Activated T-cell treated with anti-CD3 and anti-CD28 coated beads, Interleukin-2, amount 50 U/mL, for 72 hours (primary cell): Measurements from ENCODE around the gene AGBL4. TPM values are rescaled to one million over a fixed set of nuclear protein-coding genes. Genes with fewer than 3 reads are reported as not detected.

ENCODE experiments used
- ATAC-seq, 2 donors: fragments of 150-1000 bp; cut with Tn5 transposase; replicated peaks in 1 of 2; 2 replicates each; pipeline ENCODE4 v1.10.0; 2021; ENCODE audit warnings: moderate library complexity in 2 of 2, mild to moderate bottlenecking in 1 of 2
- DNase-seq, 2 donors: peaks; one replicate each; pipeline ENCODE4 v3.0.0; 2021 to 2022; ENCODE audit warnings: mixed read lengths in 1 of 2
- H3K27ac Mint-ChIP-seq: one replicate; pipeline ENCODE4 v1.8.0; 2022; ENCODE audit warnings: mild to moderate bottlenecking, moderate library complexity, mixed read lengths
- H3K27me3 Mint-ChIP-seq: one replicate; pipeline ENCODE4 v1.8.0; 2022; ENCODE audit warnings: low read depth, mixed read lengths
- H3K36me3 Mint-ChIP-seq, 2 donors: one replicate each; pipeline ENCODE4 v1.8.0; 2022; ENCODE audit warnings: mixed read lengths in 2 of 2, mild to moderate bottlenecking in 1 of 2; ENCODE audit not compliant: insufficient read depth in 2 of 2
- H3K4me1 Mint-ChIP-seq: one replicate; pipeline ENCODE4 v1.8.0; 2022; ENCODE audit warnings: low read depth, mixed read lengths
- H3K4me3 Mint-ChIP-seq, 2 donors: one replicate each; pipeline ENCODE4 v1.8.0; 2022; ENCODE audit warnings: mild to moderate bottlenecking in 2 of 2, mixed read lengths in 2 of 2, moderate library complexity in 2 of 2
- H3K9me3 Mint-ChIP-seq, 2 donors: one replicate each; pipeline ENCODE4 v1.8.0; 2022; ENCODE audit warnings: mixed read lengths in 2 of 2
- total RNA-seq, 2 donors: library from RNA; stranded (reverse); gene quantifications; one replicate each; pipeline ENCODE4 v1.2.3, GENCODE V29; 2022

Gene AGBL4
- total RNA-seq, 2 donors from 2014 or later = not detected

GRCh38 chr1:48920851-48921250 lies 1102.9 kb downstream of the AGBL4 start:
- DNase-seq (no peak), ATAC-seq (no peak)
- Mint-ChIP-seq H3K9me3 (no peaks in the 10 kb centered on the region), H3K4me3 (no peak overlapping the region), H3K27me3 (no peaks in the 10 kb centered on the region), H3K36me3 (no peaks in the 10 kb centered on the region), H3K4me1 (no peaks in the 10 kb centered on the region), H3K27ac (no peak overlapping the region)

- H3K27me3 Mint-ChIP-seq = no peaks in the 10 kb centered on the region
- no peak overlapping the region for H3K27ac Mint-ChIP-seq
- ATAC-seq = no peak
- H3K9me3 Mint-ChIP-seq = no peaks in the 10 kb centered on the region
- H3K4me3 Mint-ChIP-seq = no peak overlapping the region
- no peaks in the 10 kb centered on the region for H3K4me1 Mint-ChIP-seq
- no peak for DNase-seq
- no peaks in the 10 kb centered on the region for H3K36me3 Mint-ChIP-seq
Measured at GRCh38 chr1:48917901-48918603, 1105.7 kb downstream of the AGBL4 start.

GRCh38 chr1:48917070-48917454 lies 1106.7 kb downstream of the AGBL4 start:
- no peaks in the 10 kb centered on the region for H3K36me3 Mint-ChIP-seq
- H3K4me3 Mint-ChIP-seq = no peak overlapping the region
- H3K4me1 Mint-ChIP-seq = no peaks in the 10 kb centered on the region
- no peak overlapping the region for H3K27ac Mint-ChIP-seq
- H3K9me3 Mint-ChIP-seq = no peaks in the 10 kb centered on the region
- no peaks in the 10 kb centered on the region for H3K27me3 Mint-ChIP-seq
- ATAC-seq (no peak), DNase-seq (no peak)

- H3K9me3 Mint-ChIP-seq = no peaks in the 10 kb centered on the region
- no peaks in the 10 kb centered on the region for H3K36me3 Mint-ChIP-seq
- H3K4me1 Mint-ChIP-seq = no peaks in the 10 kb centered on the region
- DNase-seq (no peak), ATAC-seq (no peak)
- H3K4me3 Mint-ChIP-seq = no peak overlapping the region
- H3K27me3 Mint-ChIP-seq = no peaks in the 10 kb centered on the region
- H3K27ac Mint-ChIP-seq = no peak overlapping the region
Measured at GRCh38 chr1:48916130-48917069, 1107.4 kb downstream of the AGBL4 start.

- Mint-ChIP-seq H3K4me1 (no peaks in the 10 kb centered on the region), H3K36me3 (no peaks in the 10 kb centered on the region), H3K4me3 (no peak overlapping the region), H3K27me3 (no peaks in the 10 kb centered on the region), H3K9me3 (no peaks in the 10 kb centered on the region), H3K27ac (no peak overlapping the region)
- no peak for ATAC-seq
- no peak for DNase-seq
Measured at GRCh38 chr1:48908606-48909005, 1115.1 kb downstream of the AGBL4 start.

GRCh38 chr1:48906729-48907128 lies 1117.0 kb downstream of the AGBL4 start:
- Mint-ChIP-seq H3K4me3 (no peak overlapping the region), H3K27ac (no peak overlapping the region), H3K27me3 (no peaks in the 10 kb centered on the region), H3K36me3 (no peaks in the 10 kb centered on the region), H3K9me3 (peaks cover under 1 to 2% of the 10 kb centered on the region in 2 donors), H3K4me1 (no peaks in the 10 kb centered on the region)
- DNase-seq (no peak), ATAC-seq (no peak)

GRCh38 chr1:48906164-48906563 lies 1117.6 kb downstream of the AGBL4 start:
- H3K27me3 Mint-ChIP-seq = no peaks in the 10 kb centered on the region
- no peak overlapping the region for H3K4me3 Mint-ChIP-seq
- H3K9me3 Mint-ChIP-seq = peaks cover 1 to 5% of the 10 kb centered on the region in 2 donors
- DNase-seq (no peak), ATAC-seq (no peak)
- no peak overlapping the region for H3K27ac Mint-ChIP-seq
- H3K4me1 Mint-ChIP-seq = no peaks in the 10 kb centered on the region
- no peaks in the 10 kb centered on the region for H3K36me3 Mint-ChIP-seq

- Mint-ChIP-seq H3K27ac (no peak overlapping the region), H3K9me3 (peaks cover 1 to 6% of the 10 kb centered on the region in 2 donors), H3K4me1 (no peaks in the 10 kb centered on the region), H3K36me3 (no peaks in the 10 kb centered on the region), H3K27me3 (no peaks in the 10 kb centered on the region), H3K4me3 (no peak overlapping the region)
- DNase-seq (no peak), ATAC-seq (no peak)
Measured at GRCh38 chr1:48903291-48903690, 1120.5 kb downstream of the AGBL4 start.

- Mint-ChIP-seq H3K27ac (no peak overlapping the region), H3K9me3 (peaks cover 1 to 6% of the 10 kb centered on the region in 2 donors), H3K4me3 (no peak overlapping the region), H3K4me1 (no peaks in the 10 kb centered on the region), H3K27me3 (no peaks in the 10 kb centered on the region), H3K36me3 (no peaks in the 10 kb centered on the region)
- DNase-seq (no peak), ATAC-seq (no peak)
Measured at GRCh38 chr1:48898894-48899293, 1124.9 kb downstream of the AGBL4 start.

GRCh38 chr1:48889615-48890014 lies 1134.1 kb downstream of the AGBL4 start:
- no peaks in the 10 kb centered on the region for H3K4me1 Mint-ChIP-seq
- H3K4me3 Mint-ChIP-seq = no peak overlapping the region
- H3K27ac Mint-ChIP-seq = no peak overlapping the region
- H3K36me3 Mint-ChIP-seq = no peaks in the 10 kb centered on the region
- H3K9me3 Mint-ChIP-seq = peaks cover 1% of the 10 kb centered on the region in 2 donors
- no peaks in the 10 kb centered on the region for H3K27me3 Mint-ChIP-seq
- ATAC-seq (no peak), DNase-seq (no peak)

GRCh38 chr1:48889082-48889481 lies 1134.7 kb downstream of the AGBL4 start:
- Mint-ChIP-seq H3K36me3 (no peaks in the 10 kb centered on the region), H3K9me3 (peaks cover 1% of the 10 kb centered on the region in 2 donors), H3K4me3 (no peak overlapping the region), H3K4me1 (no peaks in the 10 kb centered on the region), H3K27ac (no peak overlapping the region), H3K27me3 (no peaks in the 10 kb centered on the region)
- DNase-seq (no peak), ATAC-seq (no peak)

GRCh38 chr1:48887796-48888195 lies 1136.0 kb downstream of the AGBL4 start:
- no peak for ATAC-seq
- Mint-ChIP-seq H3K9me3 (peaks cover 1% of the 10 kb centered on the region in 2 donors), H3K27me3 (no peaks in the 10 kb centered on the region), H3K4me1 (no peaks in the 10 kb centered on the region), H3K27ac (no peak overlapping the region), H3K36me3 (no peaks in the 10 kb centered on the region), H3K4me3 (no peak overlapping the region)
- DNase-seq = no peak

GRCh38 chr1:48882020-48882419 lies 1141.7 kb downstream of the AGBL4 start:
- Mint-ChIP-seq H3K4me3 (no peak overlapping the region), H3K27me3 (peaks cover 8% of the 10 kb centered on the region), H3K27ac (no peak overlapping the region), H3K4me1 (no peaks in the 10 kb centered on the region), H3K36me3 (no peaks in the 10 kb centered on the region), H3K9me3 (no peaks in the 10 kb centered on the region)
- ATAC-seq (no peak), DNase-seq (no peak)
